HG02884 (cell line): ENCODE results near the gene GALK2.

Experiments used
- ATAC-seq: cut with Tn5 transposase; IDR thresholded peaks from one replicate; pipeline ENCODE4 v1.9.1; 2021; ENCODE audit warnings: mild to moderate bottlenecking, moderate library complexity; ENCODE audit not compliant: unreplicated experiment

GALK2 gene

DNA sequence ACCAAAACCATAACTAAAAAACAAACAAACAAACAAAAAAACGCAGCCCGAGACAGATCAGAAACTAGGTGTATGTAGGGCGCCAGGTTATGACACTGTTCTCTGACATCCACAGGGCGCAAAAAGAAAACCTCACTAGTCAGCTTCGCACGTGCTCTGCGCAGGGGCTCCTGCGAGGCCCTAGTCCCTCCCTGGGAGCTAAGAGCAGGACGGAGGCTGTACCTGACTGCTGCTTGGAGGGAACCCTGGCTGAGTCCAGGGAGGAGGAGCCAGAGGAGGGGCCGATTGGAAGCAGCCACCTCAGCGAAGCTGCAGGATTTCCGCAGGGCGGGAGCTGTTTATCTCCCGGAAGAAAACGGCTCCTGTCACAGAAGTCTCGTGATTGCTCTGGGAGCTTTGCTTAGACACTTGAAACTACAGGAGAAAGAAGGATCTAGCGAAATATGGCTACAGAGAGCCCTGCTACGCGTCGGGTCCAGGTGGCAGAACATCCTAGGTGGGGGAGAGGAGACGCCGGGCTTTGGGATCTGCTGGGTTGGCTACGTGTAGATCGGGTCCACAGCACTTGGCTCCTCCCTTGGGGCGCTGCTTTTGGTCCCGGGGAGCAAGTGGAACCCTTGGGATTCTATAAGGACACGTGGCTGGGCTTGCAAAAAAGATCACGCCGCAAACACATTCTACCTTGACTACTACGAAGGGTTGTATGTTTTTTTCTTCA, at the start of gene GALK2:
TSS of gene GALK2 (plus strand) at position 368 of the 718 bp plus-strand sequence. CDS start at position 444, 76 bp downstream.
- ATAC-seq: peak; percentile 93

DNA sequence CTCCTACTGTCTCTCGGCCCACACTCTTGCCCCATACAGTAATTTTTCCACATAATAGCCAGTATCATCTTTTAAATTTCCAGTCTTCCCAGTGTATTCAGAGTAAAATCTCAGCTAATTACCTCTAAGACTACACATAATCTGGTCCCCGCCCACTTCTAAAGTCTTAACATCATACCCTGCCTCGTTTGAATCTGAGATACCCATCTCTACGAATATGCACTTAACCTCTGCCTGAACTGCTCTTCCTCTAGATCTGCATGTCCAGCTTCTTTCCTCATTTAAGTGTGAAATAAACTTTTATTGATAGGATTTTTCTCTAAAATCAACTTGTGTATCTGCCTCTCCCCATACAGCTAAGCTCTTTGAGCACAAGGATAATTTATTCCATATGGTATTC, 49.2 kb upstream of the GALK2 start:
- ATAC-seq: no peak

DNA sequence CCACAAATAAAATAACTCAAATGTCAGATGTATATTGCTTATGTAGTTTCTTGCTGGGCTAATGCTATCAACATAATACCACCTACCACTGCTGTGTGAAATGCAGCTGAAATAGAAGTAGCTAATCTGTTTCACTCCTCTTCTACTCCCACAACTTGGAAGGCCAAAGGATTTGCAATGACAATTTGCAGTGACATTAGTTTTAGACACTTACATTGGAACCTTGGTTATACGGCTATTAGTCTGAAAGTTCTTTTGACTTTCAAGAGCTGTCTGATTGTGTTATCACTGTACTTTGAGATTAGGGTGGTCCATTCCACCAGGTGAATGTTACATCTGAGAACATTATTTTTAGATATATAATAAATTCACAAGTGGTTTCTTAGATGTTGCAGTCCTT, 48.1 kb upstream of the GALK2 start:
- no peak for ATAC-seq

DNA sequence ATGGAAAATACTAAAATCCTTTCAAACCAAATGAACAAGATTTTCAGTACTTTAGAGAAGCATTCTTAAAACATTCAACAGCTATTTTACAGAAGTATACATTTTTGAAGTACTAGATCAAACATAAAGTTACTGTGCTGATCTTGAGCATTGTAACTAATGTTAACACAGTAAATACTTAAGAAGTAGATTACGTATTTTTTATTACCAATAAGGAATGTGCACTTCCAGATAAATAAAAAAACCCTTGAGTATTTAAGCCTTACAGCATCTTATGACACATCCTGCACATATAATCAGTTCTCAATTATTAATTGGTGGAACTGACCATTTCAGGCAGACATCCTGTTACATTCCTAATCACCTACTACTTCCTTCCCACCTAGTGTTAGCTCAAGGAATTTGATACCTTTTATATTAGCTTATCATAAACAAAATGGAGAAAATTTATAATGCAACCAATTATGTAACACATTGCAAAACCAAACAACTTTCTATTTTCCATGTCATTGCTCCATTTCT, 47.4 kb upstream of the GALK2 start:
- no peak for ATAC-seq

DNA sequence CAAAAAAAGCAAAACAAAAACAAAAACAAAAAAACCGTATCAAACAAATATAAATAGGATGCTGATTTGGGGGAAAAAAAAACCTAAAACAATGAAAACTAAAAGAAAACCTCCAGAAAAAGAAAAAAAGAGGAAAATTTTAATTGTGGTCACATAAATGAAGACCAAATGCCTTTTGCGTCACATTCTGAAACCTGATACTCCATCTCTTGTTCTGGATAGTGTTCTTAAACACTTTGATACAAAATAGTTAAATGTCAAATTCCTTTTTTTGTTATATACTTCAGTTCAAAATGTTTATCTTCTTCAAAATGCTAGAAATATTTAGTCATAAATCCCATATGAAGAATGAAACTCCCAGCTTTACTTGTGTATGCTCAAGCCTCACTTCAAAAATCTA, 45.7 kb upstream of the GALK2 start:
- no peak for ATAC-seq

DNA sequence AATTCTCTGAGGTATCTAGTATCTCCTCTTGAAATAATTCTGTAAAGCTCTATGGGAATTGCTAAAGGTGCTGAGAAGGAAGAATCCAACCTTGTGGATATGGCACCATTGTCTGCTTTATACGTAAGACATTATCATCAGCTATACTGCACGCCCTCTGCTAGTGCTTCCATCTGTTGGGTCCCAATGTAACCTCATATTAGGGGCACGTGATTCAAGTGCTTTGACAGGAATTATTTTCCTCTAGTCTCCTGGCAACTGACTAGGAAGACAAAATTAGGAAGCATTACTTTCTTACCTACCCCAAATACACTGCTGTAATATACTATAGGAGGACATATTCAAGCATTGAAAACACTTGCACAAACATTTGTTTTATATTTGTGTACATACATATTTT, 38.6 kb upstream of the GALK2 start:
- no peak for ATAC-seq

DNA sequence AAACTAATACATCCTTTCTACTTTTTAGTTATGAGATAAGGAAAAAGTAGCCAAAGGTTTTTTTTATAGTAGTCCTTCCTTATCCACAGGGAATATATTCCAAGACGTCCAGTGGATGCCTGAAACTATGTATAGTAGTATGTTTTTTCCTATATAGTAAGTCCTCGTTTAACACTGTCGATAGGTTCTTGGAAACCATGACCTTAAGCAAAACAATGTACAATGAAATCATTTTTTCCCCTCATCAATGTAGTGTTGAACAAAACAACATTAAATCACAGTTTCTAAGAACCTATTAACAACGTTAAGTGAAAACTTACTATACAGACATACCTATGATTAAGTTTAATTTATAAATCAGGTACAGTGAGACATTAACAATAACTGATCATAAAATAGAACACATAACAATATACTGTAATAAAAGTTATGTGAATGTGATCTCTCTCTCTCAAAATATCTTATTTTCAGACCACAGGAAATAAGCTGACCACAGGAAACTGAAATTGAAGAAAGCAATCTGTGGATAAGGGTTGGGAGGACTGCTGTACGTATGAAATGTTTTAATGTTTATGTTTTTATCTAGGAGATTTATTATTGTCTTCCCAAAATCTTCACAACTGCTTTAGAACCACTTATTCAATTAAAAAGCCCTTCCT, 35.2 kb upstream of the GALK2 start:
- ATAC-seq: no peak

DNA sequence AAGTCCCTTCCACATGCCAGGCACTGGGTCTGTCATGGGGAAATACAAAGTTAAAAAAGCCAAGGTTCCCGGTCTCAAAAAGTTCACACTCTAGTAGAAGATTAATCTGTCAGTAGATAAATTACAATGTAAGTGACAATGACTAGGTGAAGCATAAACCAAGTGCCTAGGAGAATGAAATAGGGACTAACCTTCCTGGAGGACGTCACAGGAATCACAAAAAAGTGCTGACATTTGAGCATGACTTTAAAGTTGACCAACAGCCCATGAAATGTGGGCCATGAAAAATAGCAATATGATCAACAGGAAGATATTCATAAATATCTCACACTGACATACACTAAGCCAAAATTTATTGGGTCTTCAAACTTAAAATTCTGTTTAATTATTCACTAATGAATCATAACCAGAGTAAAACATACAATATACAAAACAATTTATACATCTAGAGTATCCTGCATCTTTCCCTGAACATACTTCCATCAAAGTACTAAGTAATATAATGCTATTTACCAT, 34.6 kb upstream of the GALK2 start:
- ATAC-seq: no peak

DNA sequence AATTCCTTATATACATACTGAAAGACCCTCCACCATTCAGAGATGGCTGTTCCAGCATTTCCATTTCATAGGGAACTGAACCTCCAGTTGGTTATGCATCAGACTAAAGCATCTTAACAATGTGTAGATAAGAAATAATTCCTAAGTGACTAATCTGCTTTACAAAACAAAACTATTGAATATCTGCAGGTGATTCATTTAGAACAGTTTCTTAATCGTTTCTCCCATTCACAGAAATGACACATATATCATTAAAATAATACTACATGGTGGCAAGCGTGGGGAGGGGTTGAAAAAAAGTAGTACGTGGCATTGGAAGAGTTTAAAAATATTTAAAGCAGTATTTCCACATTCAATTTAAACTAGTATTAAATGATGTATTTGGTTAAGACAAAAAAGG, 34.1 kb upstream of the GALK2 start:
- no peak for ATAC-seq

DNA sequence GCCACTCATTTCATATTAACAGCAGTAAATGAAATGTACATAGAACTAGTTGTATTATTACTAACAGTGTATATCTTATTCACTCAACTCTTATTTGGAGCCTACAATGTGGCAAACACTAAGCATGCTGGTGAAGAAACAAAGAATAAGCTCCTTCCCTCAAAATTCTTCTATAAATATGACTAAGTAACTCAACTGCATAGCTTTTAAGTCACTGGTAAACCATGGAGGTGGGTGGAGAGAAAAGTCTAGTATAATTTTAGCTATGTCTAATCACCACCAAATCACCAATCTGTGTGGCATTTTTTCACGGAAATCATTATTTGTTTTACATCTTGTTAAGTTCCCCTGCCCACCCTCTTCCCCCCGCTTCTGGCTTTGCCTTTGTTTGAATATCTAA, 32.2 kb upstream of the GALK2 start:
- ATAC-seq: no peak

DNA sequence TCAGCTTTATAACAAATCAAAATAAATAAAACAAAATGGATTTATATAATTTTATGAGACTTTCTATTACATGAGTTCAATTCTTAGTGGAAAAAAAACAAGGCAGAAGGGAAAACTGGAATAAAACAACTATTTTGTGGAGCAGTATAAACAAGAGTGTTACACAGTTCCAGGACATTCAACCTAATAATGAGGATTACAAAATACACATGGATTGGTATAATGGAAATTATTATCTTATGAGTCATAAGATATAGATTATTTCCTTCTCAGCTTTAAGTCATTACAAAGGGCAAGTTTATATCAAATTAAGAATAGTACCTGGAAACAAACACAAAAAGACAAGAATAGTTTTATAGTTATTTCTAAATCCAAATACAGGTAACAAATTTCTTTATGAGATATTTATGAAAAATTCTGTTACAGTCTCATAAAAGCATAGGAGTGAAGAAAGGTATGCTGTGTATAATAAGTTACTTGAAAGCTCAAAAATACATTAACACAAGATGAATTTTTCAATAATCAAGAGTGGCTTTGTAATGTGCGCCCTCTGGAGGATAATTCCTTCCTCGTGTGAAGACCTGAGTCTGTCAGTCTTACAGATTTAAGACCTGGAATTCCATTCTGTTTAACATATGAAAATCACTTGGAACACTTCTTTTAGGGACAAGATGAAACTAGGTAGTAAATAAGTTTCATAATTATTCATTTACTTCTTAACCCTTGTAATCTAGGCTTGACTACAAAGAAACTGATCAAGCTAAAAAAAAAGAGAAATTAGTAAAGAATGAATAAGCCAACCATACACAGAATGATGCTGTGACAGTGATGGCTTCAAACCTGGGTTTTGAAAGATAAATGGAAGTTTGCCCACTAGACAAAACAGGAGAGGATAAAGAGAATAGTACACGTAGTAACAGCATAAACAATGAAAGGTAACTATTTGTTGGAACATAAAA, 24.1 kb upstream of the GALK2 start:
- ATAC-seq: no peak

DNA sequence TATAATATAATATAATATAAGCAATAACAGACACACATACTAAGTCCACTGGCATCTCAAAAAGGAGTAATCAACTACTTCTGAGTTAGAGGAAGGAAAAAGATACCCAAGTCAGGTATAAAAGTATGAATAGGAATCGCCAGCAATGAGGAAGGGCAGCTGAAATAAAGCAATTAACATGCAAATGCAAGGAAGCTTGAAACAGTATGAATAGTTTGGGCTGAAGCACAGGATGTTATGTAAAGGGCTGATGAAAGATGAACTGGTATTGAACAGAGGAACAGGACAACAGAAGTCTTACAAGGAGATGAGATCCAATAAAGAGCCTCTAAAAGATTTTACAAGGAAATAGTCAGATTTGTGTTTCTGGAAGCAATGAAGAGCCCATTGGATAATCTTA, 21.7 kb upstream of the GALK2 start:
- ATAC-seq: no peak

DNA sequence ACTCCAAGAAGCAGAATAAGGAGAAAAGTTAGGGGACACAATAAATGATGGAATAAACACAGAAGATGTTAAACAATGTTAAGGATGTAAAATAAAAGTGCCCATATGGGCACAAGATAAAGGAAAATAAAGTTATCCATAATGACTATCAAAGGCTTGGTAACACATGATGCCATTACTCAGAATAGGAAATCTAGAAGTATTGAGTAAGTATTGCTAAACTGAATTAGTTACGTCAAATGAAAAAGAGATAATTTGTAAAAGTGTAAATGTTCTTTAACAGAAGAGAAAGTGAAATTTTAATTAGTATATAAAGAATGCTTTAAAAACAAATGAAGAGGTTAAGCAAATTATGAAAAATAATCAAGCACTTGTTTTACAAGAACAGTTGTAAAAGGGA, 21.3 kb upstream of the GALK2 start:
- ATAC-seq: no peak

DNA sequence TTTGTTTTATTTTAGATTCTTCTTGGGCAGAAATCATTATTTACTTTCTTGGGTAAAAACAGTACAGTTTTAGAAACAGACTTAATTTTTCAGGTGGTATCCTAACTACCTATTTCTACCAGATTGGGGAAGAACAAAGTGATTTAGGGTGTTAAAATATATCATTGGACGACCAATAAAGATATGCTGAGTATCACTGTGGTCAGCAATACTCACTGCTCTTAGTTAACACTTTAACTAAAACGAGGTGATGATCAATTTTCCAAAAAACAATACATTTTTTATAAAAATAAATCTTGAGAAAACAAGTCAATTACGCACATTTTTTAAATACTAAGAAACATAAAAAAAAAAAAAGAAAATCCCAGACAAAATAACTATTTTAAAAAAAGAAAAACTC, 18.2 kb upstream of the GALK2 start:
- ATAC-seq: no peak

DNA sequence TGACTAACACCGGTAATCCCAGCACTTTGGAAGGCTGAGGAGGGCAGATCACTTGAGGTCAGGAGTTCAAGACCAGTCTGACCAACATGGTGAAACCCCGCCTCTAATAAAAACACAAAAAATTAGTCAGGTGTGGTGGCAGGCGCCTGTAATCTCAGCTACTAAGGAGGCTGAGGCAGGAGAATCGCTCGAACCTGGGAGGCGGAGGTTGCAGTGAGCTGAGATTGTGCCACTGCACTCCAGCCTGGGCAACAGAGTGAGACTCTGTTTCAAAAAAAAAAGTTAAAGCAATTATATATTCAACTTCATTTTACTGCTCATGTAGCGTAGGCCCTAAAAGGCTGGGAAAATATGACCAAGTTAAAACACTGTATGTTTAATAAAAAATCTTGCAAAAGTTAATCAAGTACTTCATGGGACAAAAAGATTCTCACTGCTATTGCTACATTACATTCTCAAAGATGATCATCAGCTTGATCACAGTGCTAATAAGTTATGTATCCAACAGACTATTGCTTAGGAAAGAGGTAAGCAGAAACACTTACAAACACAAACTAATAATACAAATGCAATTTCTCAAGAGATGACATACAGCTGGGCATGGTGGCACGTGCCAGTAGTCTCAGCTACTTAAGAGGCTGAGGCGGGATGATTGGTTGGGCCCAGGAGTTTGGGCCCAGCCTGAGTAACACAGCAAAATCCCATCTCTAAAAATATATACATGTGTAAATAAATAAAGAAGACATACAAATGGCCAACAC, 17.3 kb upstream of the GALK2 start:
- no peak for ATAC-seq

DNA sequence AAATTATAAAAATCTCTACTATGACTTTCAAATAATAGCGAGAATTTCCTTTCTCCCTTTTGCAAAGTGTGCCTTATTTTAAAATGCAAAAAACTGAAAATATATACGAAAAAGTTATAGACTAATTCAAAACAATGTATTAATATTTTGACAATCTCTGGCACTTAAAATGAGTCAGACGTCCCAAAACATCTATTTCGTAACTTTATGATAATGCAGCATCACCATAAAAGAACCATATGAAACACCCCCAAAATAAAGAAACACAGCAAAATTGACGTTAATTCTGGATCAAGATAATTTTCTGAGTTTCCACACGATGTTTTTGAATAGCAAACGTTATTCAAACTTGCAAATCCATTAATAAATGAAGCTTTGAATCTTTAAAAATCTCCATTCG, 15.7 kb upstream of the GALK2 start:
- ATAC-seq: no peak

DNA sequence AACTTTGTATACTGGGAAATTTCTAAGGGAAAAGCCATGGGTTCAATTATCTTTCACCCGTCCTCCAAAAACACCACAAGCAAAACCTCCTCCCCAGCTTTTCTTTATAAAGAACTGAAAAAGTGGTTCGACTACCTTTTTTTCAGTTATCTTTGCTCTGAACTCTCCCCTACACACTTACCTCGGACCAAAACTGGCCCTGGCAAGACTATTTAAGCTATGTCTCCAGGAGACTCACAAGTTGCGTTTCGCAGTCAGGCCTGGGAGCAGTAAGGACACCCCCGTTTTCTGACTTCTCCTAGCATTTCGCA, 15.3 kb upstream of the GALK2 start:
- peak; percentile 6 for ATAC-seq

DNA sequence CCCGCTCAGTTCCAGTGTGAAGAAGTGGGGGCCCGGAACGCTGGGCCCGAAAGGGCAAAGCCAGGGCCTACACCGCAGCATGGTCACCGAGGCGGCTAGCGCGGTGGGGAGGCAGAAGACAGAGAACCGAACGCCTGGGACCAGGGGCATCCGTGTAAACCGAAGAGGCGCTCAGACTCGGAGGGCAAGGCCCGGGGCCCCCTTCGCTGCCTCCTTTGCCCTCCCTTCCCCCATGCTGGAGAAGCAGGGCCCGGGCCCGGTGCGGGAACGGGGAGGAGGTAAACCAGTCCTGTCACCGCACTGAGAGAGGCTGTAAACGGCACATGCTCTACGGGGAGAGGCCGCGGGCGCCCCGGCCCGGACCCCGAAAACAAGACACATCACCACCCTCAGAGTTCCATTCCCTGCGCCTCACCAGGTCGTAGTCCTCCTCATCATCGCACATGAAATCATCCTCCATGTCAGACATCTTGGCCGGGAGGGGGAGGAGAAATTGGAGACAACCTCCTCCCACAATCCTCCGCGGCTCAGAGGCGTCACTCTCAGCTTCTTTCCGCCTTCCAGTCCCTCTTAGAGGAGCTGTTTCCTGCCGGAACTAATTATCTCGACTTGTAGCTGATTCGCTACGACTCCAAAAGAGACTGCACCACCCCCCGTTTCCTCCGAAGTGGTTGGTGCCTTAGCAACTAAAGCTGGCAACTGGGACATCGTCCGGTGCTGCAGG, 14.8 kb upstream of the GALK2 start, which contains the start of gene COPS2:
TSS of gene COPS2 (minus strand) at position 490 of the 724 bp plus-strand sequence. CDS start at position 469, 21 bp downstream.
- ATAC-seq: peak; percentile 86

DNA sequence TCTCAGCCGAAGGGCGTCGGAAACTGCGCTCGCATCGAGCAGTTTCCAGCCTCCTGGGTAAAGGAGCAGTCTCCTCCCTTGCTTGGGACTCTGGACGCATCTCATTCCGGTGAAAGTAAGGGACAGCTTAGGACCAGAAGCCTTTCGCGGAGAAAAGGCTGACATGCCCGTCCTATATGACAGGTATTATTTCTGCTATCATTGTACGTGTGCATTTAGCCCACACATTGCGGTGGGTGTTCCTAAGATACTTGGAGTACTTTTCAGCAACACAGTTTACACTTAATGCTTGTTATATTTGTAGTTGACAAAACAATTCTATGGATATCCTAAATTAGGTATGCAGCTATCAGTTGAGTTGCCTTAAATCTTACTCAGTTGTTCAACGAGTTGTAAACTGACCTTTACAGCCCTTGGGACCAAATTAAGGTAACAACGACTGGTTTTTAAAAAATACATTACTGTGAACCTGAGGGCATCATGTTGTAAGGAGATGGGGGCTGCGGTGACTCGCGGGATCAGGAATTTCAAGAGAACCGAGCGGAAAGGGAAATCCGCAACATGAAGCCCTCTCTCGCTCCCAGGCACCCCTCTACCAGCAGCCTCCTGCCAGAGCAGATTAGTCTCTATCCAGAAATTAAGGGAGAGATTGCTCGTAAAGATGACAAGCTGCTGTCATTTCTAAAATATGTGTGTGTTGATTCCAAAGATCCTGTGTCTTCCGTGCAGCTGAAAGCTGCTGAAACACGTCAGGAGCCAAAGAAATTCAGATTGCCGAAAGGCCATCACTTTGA, 14.0 kb upstream of the GALK2 start:
- peak; percentile 19 for ATAC-seq
